Mucosa of stomach (tissue), 1 donor: ENCODE measurements around the gene ORM1.
"Not testable (repeated sequence)": the region's sequence is repeated elsewhere in the genome, so short reads cannot be mapped to it uniquely, and the experiment has no call there.

ENCODE experiments used
- H3K27me3 ChIP-seq: one replicate; pipeline ENCODE4 v1.7.0; 2013; ENCODE audit warnings: mild to moderate bottlenecking, low read length; ENCODE audit not compliant: control insufficient read depth, insufficient read depth
- H3K36me3 ChIP-seq: one replicate; pipeline ENCODE4 v1.7.0; 2013; ENCODE audit warnings: low read length; ENCODE audit not compliant: control insufficient read depth, insufficient read depth
- H3K4me1 ChIP-seq: one replicate; pipeline ENCODE4 v1.7.0; 2013; ENCODE audit warnings: mild to moderate bottlenecking, low read length; ENCODE audit not compliant: control insufficient read depth, insufficient read depth
- H3K4me3 ChIP-seq: one replicate; pipeline ENCODE4 v1.7.0; 2013; ENCODE audit warnings: low read length
- H3K9ac ChIP-seq: one replicate; pipeline ENCODE4 v1.7.0; 2013; ENCODE audit warnings: mild to moderate bottlenecking, low read length, moderate library complexity
- H3K9me3 ChIP-seq: one replicate; pipeline ENCODE4 v1.7.0; 2013; ENCODE audit warnings: mild to moderate bottlenecking, low read length, moderate library complexity; ENCODE audit not compliant: control insufficient read depth
- donor health status: Pancreatic carcinoma.

ORM1 gene

DNA sequence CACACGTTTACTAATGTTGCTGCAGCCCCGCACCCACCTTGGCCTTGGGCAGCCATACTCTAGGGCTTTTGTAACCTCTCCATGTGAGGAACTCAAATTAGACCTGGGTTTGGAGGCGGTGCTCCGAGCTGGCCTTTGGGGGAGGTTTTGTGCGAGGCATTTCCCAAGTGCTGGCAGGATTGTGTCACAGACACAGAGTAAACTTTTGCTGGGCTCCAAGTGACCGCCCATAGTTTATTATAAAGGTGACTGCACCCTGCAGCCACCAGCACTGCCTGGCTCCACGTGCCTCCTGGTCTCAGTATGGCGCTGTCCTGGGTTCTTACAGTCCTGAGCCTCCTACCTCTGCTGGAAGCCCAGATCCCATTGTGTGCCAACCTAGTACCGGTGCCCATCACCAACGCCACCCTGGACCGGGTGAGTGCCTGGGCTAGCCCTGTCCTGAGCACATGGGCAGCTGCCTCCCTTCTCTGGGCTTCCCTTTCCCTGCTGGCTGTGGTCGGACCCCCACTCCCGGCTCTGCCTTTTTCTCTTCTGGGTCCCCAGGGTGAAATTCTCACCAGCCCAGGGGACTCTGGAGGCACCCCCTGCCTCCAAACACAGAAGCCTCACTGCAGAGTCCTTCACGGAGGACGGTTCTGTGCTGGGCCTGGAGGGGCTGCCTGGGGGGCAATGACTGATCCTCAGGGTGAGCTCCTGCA, at the start of gene ORM1:
ORM1 (plus strand) TSS at position 268 of the 701 bp plus-strand sequence; CDS start at position 304, 36 bp downstream.
- H3K4me1 ChIP-seq, H3K9me3 ChIP-seq, H3K9ac ChIP-seq, H3K27me3 ChIP-seq, H3K36me3 ChIP-seq, H3K4me3 ChIP-seq: not testable (repeated sequence)

GRCh38 chr9:114273461-114273881, 49.4 kb upstream of the ORM1 start:
- H3K4me3 ChIP-seq = no peak overlapping the region
- H3K4me1 ChIP-seq = no peaks in the 10 kb centered on the region
- no peaks in the 10 kb centered on the region for H3K9me3 ChIP-seq
- no peaks in the 10 kb centered on the region for H3K27me3 ChIP-seq
- peaks cover 5% of the 10 kb centered on the region for H3K36me3 ChIP-seq
- H3K9ac ChIP-seq = no peak overlapping the region

DNA sequence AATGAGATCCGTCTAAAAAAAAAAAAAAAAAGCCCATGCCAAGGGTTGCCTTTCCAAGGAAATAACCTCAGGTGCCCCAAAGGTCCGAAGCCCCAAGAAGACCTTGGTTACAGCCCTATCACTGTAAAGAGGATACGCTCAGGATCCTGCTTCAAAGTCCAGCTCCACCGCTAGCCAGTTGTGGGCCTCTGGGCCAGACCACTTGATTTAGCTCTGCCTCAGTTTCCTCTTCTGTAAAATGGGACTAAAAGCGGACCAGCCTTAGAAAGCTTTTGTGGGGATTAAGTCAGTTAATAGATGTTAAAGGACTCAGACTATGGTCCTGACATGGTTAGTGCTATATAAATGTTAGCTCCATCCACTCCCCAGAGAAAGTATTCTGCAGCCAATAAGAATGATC, 48.7 kb upstream of the ORM1 start:
- Histone ChIP-seq H3K9ac (no peak overlapping the region), H3K36me3 (peaks cover 5% of the 10 kb centered on the region), H3K4me1 (no peaks in the 10 kb centered on the region), H3K4me3 (no peak overlapping the region), H3K27me3 (no peaks in the 10 kb centered on the region), H3K9me3 (no peaks in the 10 kb centered on the region)

- no peak overlapping the region for H3K9ac ChIP-seq
- no peak overlapping the region for H3K4me3 ChIP-seq
- no peaks in the 10 kb centered on the region for H3K9me3 ChIP-seq
- peaks cover 5% of the 10 kb centered on the region for H3K36me3 ChIP-seq
- no peaks in the 10 kb centered on the region for H3K27me3 ChIP-seq
- no peaks in the 10 kb centered on the region for H3K4me1 ChIP-seq
Measured at GRCh38 chr9:114275246-114276004, 47.5 kb upstream of the ORM1 start.

GRCh38 chr9:114276908-114277821, 45.7 kb upstream of the ORM1 start:
- Histone ChIP-seq H3K9ac (no peak overlapping the region), H3K4me1 (no peaks in the 10 kb centered on the region)

DNA sequence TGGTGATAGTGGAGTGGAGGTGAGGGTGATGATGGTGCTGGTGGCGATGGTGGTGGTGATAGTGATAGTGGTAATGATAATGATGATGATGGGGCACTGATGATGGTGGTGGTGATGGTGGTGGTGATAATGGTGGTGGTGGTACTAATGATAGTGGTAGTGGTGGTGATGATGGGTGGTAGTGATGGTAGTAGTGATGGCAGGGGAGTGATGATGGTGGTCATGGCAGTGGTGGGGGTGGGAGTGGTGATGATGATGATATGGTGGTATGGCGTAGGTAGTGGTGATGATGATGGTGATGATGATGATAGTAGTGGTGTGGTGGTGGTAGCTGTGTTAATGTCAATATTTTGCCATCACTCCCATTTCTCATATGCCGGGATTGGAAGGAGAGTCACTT, 44.5 kb upstream of the ORM1 start:
- Histone ChIP-seq H3K27me3 (no peaks in the 10 kb centered on the region), H3K9me3 (no peaks in the 10 kb centered on the region), H3K4me1 (no peaks in the 10 kb centered on the region), H3K4me3 (no peak overlapping the region), H3K36me3 (peaks cover 2% of the 10 kb centered on the region), H3K9ac (no peak overlapping the region)

More at GRCh38 chr9:114276908-114277821, 45.7 kb upstream of the ORM1 start:
- Histone ChIP-seq H3K4me3 (no peak overlapping the region), H3K36me3 (peaks cover 5% of the 10 kb centered on the region), H3K27me3 (no peaks in the 10 kb centered on the region), H3K9me3 (no peaks in the 10 kb centered on the region)

- H3K9ac ChIP-seq = no peak overlapping the region
- no peaks in the 10 kb centered on the region for H3K4me1 ChIP-seq
- no peak overlapping the region for H3K4me3 ChIP-seq
- H3K27me3 ChIP-seq = no peaks in the 10 kb centered on the region
- no peaks in the 10 kb centered on the region for H3K36me3 ChIP-seq
- no peaks in the 10 kb centered on the region for H3K9me3 ChIP-seq
Measured at GRCh38 chr9:114278881-114279570, 43.9 kb upstream of the ORM1 start.

GRCh38 chr9:114279693-114280092, 43.2 kb upstream of the ORM1 start:
- no peaks in the 10 kb centered on the region for H3K36me3 ChIP-seq
- H3K4me1 ChIP-seq = no peaks in the 10 kb centered on the region
- H3K9ac ChIP-seq = no peak overlapping the region
- H3K27me3 ChIP-seq = no peaks in the 10 kb centered on the region
- H3K4me3 ChIP-seq = no peak overlapping the region
- no peaks in the 10 kb centered on the region for H3K9me3 ChIP-seq

DNA sequence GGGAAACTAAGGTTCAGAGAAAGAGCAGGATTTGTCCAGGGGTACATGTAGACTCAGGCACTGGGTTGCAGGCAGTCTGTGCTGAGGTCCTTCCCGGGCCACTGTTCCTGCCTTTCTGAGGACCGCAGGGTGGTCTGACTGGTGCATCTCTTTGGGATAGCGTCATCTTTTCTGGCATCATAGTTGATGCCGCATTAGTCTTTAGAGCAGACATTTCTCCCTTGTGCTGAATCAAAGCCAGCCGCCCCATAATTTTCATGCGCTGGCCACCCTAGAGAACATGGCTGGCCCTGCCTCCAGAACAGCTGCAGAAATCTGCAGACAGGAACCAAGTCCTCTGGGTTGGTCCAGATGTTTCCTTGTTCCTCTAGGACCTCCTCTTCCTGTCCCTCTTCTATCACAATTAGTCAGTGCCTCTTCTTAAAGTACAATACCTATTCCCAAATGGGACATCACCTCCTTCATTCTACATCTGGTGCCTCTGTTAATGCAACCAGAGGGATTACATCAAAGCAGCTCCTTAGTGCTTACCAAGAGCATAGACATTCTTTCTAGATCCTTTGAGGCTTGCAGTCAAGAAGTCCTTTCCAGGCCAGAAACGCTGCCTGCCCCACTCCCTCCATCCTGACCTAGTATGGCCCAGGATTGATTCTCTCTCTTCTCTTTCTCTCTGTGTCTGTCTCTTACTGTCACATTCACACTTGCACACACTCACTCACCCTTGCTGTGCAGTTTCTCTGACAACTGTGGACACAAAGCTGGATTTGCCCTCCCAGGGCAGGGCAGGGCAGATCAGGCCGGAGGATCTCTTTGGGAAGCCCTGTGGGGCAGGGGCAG, 42.0 kb upstream of the ORM1 start:
- H3K36me3 ChIP-seq = no peaks in the 10 kb centered on the region
- no peaks in the 10 kb centered on the region for H3K4me1 ChIP-seq
- H3K27me3 ChIP-seq = no peaks in the 10 kb centered on the region
- H3K4me3 ChIP-seq = no peak overlapping the region
- H3K9me3 ChIP-seq = no peaks in the 10 kb centered on the region
- no peak overlapping the region for H3K9ac ChIP-seq

GRCh38 chr9:114281473-114282103, 41.3 kb upstream of the ORM1 start:
- Histone ChIP-seq H3K4me3 (no peak overlapping the region), H3K27me3 (no peaks in the 10 kb centered on the region), H3K9me3 (no peaks in the 10 kb centered on the region), H3K36me3 (no peaks in the 10 kb centered on the region), H3K4me1 (no peaks in the 10 kb centered on the region), H3K9ac (no peak overlapping the region)
